DOHH2 (cell line): ENCODE results near the gene CFAP61.

Source experiments
- H3F3A ChIP-seq: fragments of 200-600 bp; sonication (generic), shearing (Covaris generic); 2 replicates; pipeline ENCODE4 v1.6.0; 2016; ENCODE audit warnings: antibody characterized with exemption, mild to moderate bottlenecking; ENCODE audit not compliant: control insufficient read depth, insufficient read depth
- H3K27ac ChIP-seq: fragments of 200-600 bp; sonication (generic); 2 replicates; pipeline ENCODE4 v1.5.1; 2014; ENCODE audit warnings: low read depth, mild to moderate bottlenecking, low read length, moderate library complexity
- H3K27me3 ChIP-seq: fragments of 200-600 bp; sonication (generic); 2 replicates; pipeline ENCODE4 v1.6.1; 2014; ENCODE audit warnings: mild to moderate bottlenecking, low read length, mixed read lengths; ENCODE audit not compliant: control insufficient read depth
- H3K36me3 ChIP-seq: fragments of 200-600 bp; sonication (generic); 2 replicates; pipeline ENCODE4 v1.6.1; 2014; ENCODE audit warnings: mild to moderate bottlenecking, low read length, moderate library complexity, mixed read lengths; ENCODE audit not compliant: control insufficient read depth
- H3K4me1 ChIP-seq: fragments of 200-600 bp; sonication (generic); 2 replicates; pipeline ENCODE4 v1.6.1; 2014; ENCODE audit warnings: mild to moderate bottlenecking, low read length, mixed read lengths; ENCODE audit not compliant: control insufficient read depth
- H3K4me2 ChIP-seq: fragments of 200-600 bp; sonication (generic); 2 replicates; pipeline ENCODE4 v1.6.0; 2014; ENCODE audit warnings: mild to moderate bottlenecking, low read length, moderate library complexity
- H3K4me3 ChIP-seq: fragments of 200-600 bp; sonication (generic); 2 replicates; pipeline ENCODE4 v1.5.1; 2014; ENCODE audit warnings: mild to moderate bottlenecking, low read length, mixed read lengths
- H3K79me2 ChIP-seq: fragments of 200-600 bp; sonication (generic); 2 replicates; pipeline ENCODE4 v1.6.1; 2014; ENCODE audit warnings: mild to moderate bottlenecking, low read length, mixed read lengths; ENCODE audit not compliant: control insufficient read depth
- H3K9me2 ChIP-seq: fragments of 200-600 bp; sonication (generic); replicated peaks from 2 replicates; pipeline ENCODE4 v1.6.1; 2014; ENCODE audit warnings: mild to moderate bottlenecking, low read length, mixed read lengths; ENCODE audit not compliant: control insufficient read depth
- H3K9me3 ChIP-seq: fragments of 200-600 bp; sonication (generic); 2 replicates; pipeline ENCODE4 v1.6.1; 2014; ENCODE audit warnings: antibody characterized with exemption, low read length, mixed read lengths; ENCODE audit not compliant: control insufficient read depth, insufficient read depth
- H4K20me1 ChIP-seq: fragments of 200-600 bp; sonication (generic); 2 replicates; pipeline ENCODE4 v1.6.0; 2014; ENCODE audit warnings: low read depth, mild to moderate bottlenecking, antibody characterized with exemption, low read length, moderate library complexity; ENCODE audit not compliant: control insufficient read depth, insufficient read depth
- CTCF ChIP-seq: fragments of 200-600 bp; sonication (generic); IDR thresholded peaks from one replicate; pipeline ENCODE4 v1.5.1; 2014; ENCODE audit warnings: antibody characterized with exemption, mild to moderate bottlenecking, low read depth, low read length; ENCODE audit not compliant: poor library complexity, severe bottlenecking
- EZH2phosphoT487 ChIP-seq: fragments of 200-600 bp; sonication (generic); IDR thresholded peaks from 2 replicates; pipeline ENCODE4 v1.6.1; 2017; ENCODE audit warnings: borderline replicate concordance, mild to moderate bottlenecking, antibody characterized with exemption, low read length, moderate library complexity, mixed read lengths

The CFAP61 gene

DNA sequence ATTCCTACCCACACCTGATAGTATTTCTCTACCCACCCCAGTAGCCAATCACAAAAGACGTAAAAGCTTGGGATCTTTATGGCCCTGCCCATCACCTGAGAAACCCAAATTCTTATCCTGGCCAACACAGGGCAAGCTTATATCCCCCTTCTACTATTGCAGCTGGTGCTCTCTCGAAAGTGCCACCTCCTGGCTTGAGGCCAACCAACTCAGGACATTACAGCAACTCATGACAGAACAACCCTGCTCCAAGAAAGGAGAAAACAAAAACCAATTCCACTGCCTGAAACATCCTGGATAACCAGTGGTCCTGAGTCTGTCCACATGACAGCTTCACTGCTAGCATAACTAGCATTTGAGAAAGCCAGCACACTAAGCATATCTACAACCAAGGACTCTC is 97.9 kb downstream of the CFAP61 start:
- Histone ChIP-seq H3F3A (no peaks in the 10 kb centered on the region), H3K27ac (no peak overlapping the region), H3K79me2 (no peaks in the 10 kb centered on the region), H3K27me3 (no peaks in the 10 kb centered on the region), H3K4me1 (no peaks in the 10 kb centered on the region), H4K20me1 (no peaks in the 10 kb centered on the region), H3K4me2 (no peak overlapping the region), H3K36me3 (no peaks in the 10 kb centered on the region), H3K9me3 (no peaks in the 10 kb centered on the region), H3K4me3 (no peak overlapping the region), H3K9me2 (no peaks in the 10 kb centered on the region)
- no peak for TF ChIP-seq EZH2phosphoT487
- TF ChIP-seq CTCF: no peak

DNA sequence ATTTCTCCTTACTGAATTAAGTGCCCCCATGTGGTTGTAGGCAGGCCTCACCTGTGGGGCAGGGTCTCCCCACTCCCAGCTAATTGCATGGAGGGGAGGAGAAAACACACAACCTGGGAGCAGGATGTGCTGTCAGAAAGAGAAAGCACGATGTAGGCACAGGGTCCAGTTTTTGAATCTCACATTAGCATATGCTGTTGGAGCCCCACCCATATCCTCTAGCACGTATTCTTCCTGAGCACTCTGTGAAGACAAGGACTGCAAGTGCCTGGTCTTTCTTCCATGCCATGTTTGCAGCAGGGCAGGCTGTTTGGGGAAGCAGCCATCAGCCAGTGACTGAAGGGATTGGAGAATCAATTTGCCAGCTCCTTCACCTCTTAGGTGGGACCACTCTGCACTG is 108.2 kb downstream of the CFAP61 start:
- H3K4me2 ChIP-seq: no peak overlapping the region
- no peaks in the 10 kb centered on the region for H3K27me3 ChIP-seq
- TF ChIP-seq EZH2phosphoT487: no peak
- no peak for TF ChIP-seq CTCF
- H3K36me3 ChIP-seq: no peaks in the 10 kb centered on the region
- no peaks in the 10 kb centered on the region for H3K4me1 ChIP-seq
- H3K27ac ChIP-seq: no peak overlapping the region
- H3K79me2 ChIP-seq: no peaks in the 10 kb centered on the region
- H3K4me3 ChIP-seq: no peak overlapping the region
- H3K9me3 ChIP-seq: no peaks in the 10 kb centered on the region
- H3K9me2 ChIP-seq: no peaks in the 10 kb centered on the region
- no peaks in the 10 kb centered on the region for H3F3A ChIP-seq
- H4K20me1 ChIP-seq: no peaks in the 10 kb centered on the region

GRCh38 chr20:20161611-20162010 is 109.3 kb downstream of the CFAP61 start:
- no peaks in the 10 kb centered on the region for H3K36me3 ChIP-seq
- H3K27ac ChIP-seq: no peak overlapping the region
- no peaks in the 10 kb centered on the region for H3K9me3 ChIP-seq
- H3K4me2 ChIP-seq: no peak overlapping the region
- H3K9me2 ChIP-seq: no peaks in the 10 kb centered on the region
- H3K4me1 ChIP-seq: no peaks in the 10 kb centered on the region
- no peaks in the 10 kb centered on the region for H3K27me3 ChIP-seq
- H3K79me2 ChIP-seq: no peaks in the 10 kb centered on the region
- H3F3A ChIP-seq: no peaks in the 10 kb centered on the region
- TF ChIP-seq EZH2phosphoT487 (no peak), CTCF (no peak)
- H3K4me3 ChIP-seq: no peak overlapping the region
- H4K20me1 ChIP-seq: no peaks in the 10 kb centered on the region

GRCh38 chr20:20167698-20168097 is 115.4 kb downstream of the CFAP61 start:
- TF ChIP-seq EZH2phosphoT487: no peak
- no peak for TF ChIP-seq CTCF
- no peaks in the 10 kb centered on the region for H3K9me3 ChIP-seq
- H3K79me2 ChIP-seq: no peaks in the 10 kb centered on the region
- no peaks in the 10 kb centered on the region for H3K4me1 ChIP-seq
- H4K20me1 ChIP-seq: no peaks in the 10 kb centered on the region
- H3K4me3 ChIP-seq: no peak overlapping the region
- no peaks in the 10 kb centered on the region for H3F3A ChIP-seq
- no peak overlapping the region for H3K27ac ChIP-seq
- no peak overlapping the region for H3K4me2 ChIP-seq
- no peaks in the 10 kb centered on the region for H3K9me2 ChIP-seq
- no peaks in the 10 kb centered on the region for H3K27me3 ChIP-seq
- no peaks in the 10 kb centered on the region for H3K36me3 ChIP-seq
